Dedifferentiated amniotic fluid mesenchymal stem cell (primary cell): ENCODE measurements around the gene BABAM2.
"Not testable (repeated sequence)": the region's sequence is repeated elsewhere in the genome, so short reads cannot be mapped to it uniquely, and the experiment has no call there.

ENCODE experiments used
- DNase-seq: peaks from one replicate; pipeline ENCODE4 v3.0.0-alpha.2; 2016; ENCODE audit errors: extremely low spot score

Gene BABAM2

GRCh38 chr2:28327956-28328922 is 437.7 kb downstream of the BABAM2 start:
- DNase-seq: peak; percentile 57

DNA sequence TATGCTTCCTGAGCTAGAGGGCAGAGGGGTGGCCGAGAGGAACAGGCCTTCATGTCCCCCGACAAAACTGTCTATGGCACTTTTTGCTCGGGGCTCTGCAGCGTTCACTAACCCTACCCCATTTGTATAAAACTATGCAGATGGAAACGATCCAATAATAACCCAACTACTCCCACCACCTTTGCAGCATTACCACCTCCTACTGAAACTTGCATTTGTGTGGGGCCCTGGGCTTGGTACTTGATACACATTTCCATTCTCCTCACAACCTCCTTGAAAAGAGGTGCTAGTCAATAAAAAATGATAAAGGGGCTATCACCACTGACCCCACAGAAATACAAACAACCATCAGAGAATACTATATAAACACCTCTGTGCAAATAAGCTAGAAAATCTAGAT is 438.7 kb downstream of the BABAM2 start:
- no peak for DNase-seq

DNA sequence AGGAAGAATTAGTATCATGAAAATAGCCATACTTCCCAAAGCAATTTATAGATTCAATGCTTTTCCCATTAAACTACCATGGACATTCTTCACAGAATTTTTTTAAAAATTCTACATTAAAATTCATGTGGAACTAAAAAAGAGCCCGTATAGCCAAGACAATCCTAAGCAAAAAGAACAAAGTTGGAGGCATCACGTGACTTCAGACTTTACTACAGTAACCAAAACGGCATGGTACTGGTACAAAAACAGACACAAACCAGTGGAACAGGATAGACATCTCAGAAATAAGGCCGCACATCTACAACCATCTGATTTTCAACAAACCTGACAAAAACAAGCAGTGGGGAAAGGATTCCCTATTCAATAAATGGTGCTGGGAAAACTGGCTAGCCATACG is 440.2 kb downstream of the BABAM2 start:
- not testable (repeated sequence) for DNase-seq

GRCh38 chr2:28331797-28332196 is 441.3 kb downstream of the BABAM2 start:
- DNase-seq: not testable (repeated sequence)

DNA sequence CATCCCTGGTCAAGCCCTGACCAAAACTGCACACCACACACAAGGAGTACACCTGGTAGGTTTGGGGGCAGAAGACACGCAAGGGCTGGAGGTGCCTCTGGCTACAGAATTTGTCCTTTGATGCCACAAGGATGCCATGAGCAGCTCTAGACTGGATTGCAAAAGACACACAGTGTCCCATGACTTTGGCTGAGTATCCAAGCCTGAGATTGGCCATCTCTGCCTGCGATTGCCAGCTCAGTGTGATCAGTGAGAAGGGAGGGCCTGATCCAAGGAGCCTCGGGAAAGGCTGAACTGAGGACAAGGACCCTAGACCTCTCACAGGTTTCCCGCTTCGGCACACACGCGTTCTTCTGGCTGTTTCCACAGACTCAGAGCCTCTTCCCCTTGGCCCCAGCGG is 442.2 kb downstream of the BABAM2 start:
- no peak for DNase-seq

DNA sequence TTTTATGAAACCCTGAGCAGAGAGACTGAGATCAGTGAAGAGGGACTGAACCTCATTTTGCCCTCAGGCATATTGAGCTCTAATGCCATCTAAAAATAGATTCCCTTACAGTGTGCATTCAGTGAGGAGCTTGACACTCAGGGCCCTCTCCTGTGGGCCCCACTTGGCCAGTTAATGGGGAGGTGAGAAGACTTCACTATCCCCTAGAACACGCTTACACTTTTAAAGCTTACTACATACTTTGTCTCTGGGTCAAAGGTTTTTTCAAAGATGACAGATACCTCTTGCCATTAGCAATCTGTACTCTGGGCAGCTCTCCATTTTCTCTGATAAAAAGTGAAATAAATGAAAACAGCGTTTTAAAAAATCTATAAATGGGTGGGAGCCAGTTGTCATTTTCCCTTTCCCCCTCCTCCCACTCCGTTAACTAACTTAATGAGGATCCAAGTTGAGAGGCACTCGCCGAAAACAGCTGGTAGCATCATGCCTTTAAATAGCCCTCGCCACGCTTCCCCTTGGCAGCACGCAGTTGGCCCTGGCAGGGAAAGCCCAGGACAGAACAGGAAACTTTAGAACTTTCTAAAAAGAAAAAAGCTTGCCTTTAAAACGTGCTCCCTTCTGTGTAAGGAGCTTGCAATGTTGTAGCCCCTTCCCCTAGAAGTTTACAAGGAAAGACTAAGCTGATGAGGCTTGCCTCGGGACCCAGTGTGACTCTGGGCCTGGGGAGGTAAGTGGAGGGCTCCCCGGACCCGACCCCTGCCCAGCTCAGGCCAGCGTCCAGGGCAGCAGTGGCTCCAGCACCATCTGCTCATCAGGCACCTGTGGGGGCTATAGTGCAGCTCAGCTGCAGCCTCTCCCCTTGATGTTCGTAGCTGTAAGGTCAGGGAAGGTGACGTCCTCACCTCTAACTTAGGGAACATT is 443.3 kb downstream of the BABAM2 start:
- DNase-seq: peak; percentile 33

GRCh38 chr2:28334527-28334894 is 444.0 kb downstream of the BABAM2 start:
- DNase-seq: no peak

DNA sequence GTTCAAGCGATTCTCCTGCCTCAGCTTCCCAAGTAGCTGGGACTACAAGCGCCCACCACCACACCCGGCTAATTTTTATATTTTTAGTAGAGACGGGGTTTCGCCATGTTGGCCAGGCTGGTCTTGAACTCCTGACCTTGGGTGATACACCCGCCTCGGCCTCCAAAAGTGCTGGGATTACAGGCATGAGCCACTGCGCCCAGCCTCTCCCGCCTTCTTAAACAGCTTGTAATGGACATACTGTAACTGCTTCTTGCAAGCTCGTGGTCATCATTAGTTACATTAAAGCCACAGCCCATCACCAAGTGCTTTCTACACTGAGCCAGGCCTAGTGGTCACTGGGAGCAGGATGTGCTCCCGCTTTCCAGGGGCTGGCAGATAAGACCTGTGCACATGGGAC is 444.7 kb downstream of the BABAM2 start:
- DNase-seq: not testable (repeated sequence)

GRCh38 chr2:28335666-28336065 is 445.1 kb downstream of the BABAM2 start:
- DNase-seq: no peak

- no peak for DNase-seq
Observed at GRCh38 chr2:28336264-28336980, 445.9 kb downstream of the BABAM2 start.

DNA sequence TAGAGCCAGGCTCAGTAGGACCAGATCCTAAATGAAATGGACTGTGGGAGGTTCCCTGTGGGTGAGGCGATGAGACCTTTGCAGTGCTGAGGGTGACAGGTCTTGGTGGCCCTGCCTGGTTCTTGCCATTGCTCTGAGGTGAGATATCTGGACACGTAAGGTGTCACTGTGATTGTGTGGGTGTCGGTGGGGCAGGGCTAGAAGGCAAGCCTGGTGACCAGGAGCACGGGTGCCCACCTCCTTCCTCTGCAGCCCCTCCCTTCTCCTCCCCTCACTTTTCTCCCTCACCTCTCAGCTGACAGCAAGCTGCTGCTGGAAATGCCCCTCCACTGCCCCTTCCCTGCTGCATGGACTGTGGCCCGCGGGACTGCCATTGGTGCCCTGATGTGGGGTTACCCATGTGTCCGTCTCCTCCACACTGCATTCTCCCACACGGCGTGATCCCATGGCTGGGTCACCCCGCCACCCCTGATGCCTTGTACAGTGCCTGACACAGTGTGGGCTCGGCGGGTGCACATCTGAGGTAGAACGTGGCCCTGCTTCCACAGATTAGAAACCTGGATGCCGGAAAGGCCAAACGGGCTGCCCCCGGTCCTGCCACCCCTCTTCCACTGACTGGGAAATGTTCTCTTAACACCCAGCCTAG is 446.6 kb downstream of the BABAM2 start:
- DNase-seq: no peak

GRCh38 chr2:28338046-28338817 is 447.7 kb downstream of the BABAM2 start:
- peak; percentile 80 for DNase-seq

GRCh38 chr2:28338831-28339321 is 448.3 kb downstream of the BABAM2 start:
- DNase-seq: no peak

DNA sequence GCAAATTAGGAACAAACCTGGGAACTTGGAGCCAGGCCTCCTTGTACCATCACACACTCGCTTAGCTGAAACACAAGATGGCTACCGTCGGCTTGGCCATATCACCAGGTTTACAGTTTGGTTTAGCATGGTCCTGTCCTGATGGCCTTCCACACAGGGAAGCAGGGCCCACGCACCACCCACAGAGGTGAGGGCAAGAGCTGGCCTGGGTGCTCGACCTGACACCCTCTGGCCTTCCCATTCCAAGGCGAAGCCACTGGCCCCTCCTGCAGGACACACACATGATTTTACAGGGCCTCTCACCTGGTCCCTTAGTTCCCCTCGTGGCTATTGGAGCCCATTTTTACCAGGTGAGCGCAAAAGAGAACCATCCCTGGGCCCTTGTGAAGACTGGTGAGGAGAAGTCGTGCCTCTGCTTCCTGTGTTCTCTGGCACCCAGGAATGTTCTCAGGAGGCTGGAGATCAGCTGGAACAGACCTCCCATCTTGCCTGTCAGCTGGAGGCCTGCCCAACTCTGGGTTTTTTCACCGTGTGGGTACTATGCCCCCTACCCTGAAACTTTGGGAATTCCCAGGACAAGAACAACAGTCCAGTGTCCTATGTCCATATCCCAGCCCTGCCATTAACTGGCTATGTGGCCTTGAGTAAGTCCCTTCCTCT is 449.1 kb downstream of the BABAM2 start:
- no peak for DNase-seq

GRCh38 chr2:28340312-28341202 is 450.0 kb downstream of the BABAM2 start:
- no peak for DNase-seq

- no peak for DNase-seq
Observed at GRCh38 chr2:28341208-28341891, 450.8 kb downstream of the BABAM2 start.

DNA sequence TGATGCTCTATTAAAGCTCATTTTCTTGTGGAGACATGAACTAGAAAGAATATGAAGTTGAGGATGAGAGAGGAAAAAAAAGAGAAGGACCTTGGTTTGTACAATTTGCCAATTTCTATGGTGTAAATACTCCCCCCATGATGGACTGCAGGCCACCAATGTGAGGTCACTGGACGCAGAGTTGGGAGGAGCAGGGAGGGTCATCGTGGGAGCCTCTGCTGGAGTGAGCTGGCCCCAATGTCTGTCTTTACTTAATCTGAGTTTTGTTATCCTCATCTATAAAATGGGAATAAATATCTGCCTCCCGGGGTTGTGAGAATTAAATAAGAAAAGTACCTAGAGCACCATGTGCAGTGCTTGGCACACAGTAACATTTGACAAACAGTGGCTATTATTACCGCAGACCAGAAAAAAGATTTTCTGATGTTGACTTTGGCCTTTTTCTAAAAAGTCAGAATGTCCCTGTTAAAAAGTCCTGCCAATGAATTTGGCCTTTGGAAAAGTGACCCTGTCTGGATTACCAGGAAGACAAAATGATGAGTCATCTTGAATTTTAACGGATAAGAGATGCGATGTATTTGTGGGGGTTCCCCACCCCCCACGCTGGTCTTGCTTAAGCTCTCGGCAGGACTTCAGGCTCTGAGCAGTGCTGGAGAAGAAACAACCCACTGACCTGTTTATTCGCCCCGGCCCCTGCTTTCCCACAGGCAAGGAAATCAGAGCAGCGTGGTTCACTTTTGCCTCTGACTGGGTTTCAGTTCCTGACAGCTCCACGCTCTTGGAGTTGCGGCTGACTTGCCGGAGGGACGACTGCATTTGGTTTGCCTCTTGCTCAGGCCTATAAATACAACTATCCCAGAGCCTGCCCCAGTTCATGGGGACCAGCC is 451.8 kb downstream of the BABAM2 start:
- DNase-seq: peak; percentile 42
